ENCODE data around the gene DEGS2.

The DEGS2 gene

DNA sequence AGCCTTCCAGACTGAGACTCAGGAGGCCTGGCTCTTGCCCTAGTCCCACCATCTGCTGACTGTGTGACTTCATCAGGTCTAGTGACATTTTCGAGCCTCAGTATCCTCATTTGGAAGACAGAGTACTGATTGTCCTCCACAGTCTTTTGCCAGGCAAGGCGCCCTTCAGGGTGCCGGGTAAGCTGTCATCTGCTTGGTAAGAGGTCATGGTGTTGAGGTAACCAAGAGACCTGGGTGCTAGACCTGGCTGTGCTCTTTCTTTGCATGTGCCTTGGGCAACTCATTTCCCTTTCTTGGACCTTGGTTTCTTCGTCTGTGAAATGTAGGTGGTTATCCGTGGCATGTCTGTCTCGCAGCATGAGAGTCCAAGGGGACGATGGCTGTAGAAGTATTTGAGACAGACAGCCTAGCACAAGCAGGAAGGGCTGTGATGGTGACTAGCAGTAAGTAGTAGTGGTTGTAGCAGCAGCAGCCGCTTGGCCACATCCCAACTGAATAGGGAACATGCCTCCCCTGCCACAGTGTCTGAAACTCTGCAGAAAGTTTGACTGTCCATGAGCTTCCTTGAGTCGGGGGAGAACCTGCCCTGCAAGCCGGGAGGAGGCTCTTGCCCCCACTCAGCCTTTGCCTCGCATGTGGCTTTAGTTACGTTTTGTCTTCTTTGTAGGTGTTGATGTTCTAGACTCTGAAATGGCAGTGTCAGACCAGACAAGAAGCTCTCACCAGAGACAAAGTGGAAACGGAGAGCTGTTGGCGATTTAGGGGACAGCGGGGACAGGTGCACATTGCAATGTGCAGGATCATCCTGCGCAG lies 53.9 kb downstream of the DEGS2 start:
- intact Hi-C loops (cut with DNase I): loop anchor here (10.0 kb wide), 2 partner anchors 89 to 121 kb away; no protein-coding TSS in a partner anchor
- DNase-seq: peak in 8 of 42 donors; percentile 13 to 50 (median 37)

- intact Hi-C loops (cut with DNase I): loop anchor here (10.0 kb wide), 2 partner anchors 90 to 120 kb away; no protein-coding TSS in a partner anchor
- DNase-seq: peak in 3 of 42 donors; percentile 4 to 38 (median 13)
Measured at GRCh38 chr14:100104523-100105300, 54.7 kb downstream of the DEGS2 start.

- DNase-seq: no peak
- intact Hi-C loops (cut with DNase I): loop anchor here (10.0 kb wide), 2 partner anchors 91 to 119 kb away; no protein-coding TSS in a partner anchor
Measured at GRCh38 chr14:100104006-100104352, 55.5 kb downstream of the DEGS2 start.

DNA sequence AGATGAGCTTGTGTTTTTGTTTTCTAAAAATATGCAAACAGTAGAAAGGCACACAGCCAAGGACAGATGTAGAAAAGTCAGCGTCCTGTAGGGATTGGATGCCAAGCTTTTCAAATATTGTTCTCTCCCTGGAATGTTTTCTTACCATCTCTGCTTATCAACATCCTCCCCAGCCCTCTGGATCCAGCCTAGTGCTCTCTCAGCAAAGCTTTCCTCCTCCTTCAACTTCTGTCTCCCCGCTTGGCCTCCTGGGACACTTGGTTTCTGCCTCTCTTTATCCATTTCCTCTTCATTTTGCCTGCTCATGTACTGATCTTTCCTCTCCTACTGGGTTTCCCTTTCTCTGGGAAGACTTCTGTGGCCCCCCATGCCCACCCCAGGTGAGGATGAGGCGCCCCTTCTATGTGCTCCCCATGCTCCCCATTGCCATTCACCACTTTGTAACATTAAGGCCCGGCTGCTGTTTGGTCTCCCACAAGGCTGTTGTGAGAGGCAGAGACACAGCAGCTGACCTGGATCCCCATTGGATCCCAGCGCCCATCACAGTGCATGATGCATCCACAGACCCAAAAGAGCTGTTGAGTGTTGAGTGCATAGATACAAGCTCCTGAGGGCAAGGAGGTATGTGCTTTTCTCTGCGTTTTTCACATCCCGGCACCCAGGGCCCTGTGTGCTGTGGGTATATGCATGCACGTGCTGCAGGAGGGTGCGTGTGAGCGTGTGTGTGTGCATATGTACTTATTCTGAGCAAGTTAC lies 56.0 kb downstream of the DEGS2 start:
- intact Hi-C loops (cut with DNase I): loop anchor here (10.0 kb wide), 2 partner anchors 91 to 119 kb away; no protein-coding TSS in a partner anchor
- DNase-seq: peak in 2 of 42 donors; percentile 17 to 41

DNA sequence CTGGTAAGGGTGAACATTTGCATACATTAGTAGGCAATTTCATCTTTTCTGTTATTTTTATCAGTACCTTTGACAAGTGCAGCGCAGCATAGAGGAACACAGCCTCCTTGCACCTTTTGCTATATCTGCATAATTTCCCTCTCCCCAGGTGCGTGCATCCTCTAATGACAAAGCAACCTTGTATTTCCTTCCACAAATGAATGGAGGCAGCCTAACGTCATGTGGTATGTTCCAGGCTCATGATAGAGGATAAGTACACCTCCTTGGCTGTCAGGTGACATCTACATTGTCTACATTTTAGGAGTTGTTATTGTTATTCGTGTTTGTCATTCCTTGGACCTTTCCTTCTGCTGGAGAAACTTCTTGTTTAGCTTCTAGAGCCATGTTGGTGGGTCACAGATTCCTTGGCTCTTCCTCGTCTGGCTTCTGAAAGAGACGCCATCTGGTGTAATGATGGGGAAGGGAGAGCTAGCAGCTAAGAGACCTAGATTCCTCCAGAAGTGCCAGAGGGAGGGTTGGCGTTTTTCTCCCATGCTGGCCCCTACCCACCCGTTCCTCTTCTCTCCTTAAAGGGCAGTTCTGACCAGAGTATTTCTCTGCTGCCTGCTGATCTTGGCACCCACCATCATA lies 57.2 kb downstream of the DEGS2 start:
- peak in 16 of 42 donors; percentile 36 to 81 (median 56) for DNase-seq
- intact Hi-C loops (cut with DNase I): loop anchor here (10.0 kb wide), 2 partner anchors 93 to 117 kb away; no protein-coding TSS in a partner anchor

DNA sequence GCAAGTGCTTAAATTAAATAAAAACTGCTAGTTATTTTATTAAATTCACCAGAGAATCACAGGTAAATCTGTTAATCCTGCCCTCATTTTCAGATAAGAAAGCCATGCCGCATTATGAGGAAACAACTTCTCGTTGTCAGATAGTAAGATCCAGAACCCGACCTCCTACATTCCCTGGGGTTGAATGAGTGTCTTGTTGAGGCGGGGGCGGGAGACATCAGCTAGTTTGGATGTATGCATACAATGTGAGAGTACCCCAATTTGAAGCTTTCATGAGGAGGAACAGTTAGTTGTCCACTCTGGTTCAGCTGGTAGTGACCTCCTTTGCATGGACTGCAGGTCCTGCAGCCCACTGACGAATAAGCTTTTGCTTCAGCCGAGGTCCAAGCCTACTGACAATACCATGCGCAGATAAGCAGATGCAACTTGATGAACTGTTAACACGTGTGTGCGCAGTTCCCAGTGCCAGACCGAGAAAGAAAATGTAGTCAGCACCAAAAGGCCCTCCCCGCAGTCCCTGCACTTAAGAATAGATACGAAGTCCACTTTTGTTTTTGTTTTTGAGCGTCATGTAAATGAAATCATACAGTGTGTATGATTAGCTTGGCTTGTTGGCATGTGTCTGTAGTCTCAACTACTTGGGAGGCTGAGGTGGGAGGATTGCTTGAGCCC lies 59.3 kb downstream of the DEGS2 start:
- peak in 2 of 42 donors; percentile 21 to 32 for DNase-seq
- intact Hi-C loops (cut with DNase I): loop anchor here (10.0 kb wide), 2 partner anchors 95 to 115 kb away; no protein-coding TSS in a partner anchor

DNA sequence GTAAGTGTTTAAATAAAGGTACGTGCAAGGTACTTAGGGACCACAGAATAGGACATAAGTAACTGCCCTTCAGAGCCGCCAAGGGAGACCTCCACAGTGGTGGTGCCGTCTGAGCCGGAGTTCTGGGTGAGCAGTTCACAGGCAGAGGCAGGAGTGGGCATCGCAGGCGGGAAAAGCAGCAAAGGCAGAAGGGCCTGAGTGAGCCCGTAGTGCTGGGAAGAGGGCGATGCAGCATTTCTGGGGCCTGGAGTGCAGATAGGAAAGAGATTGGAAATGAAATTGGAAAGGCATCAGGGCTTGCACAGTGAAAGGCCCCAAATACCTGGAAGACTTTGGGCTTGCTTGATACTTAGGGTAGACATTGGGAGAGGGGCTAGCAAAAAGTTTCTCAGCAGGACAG lies 61.3 kb downstream of the DEGS2 start:
- peak in 1 of 42 donors; percentile 38 for DNase-seq

GRCh38 chr14:100096656-100097055 lies 62.8 kb downstream of the DEGS2 start:
- intact Hi-C loops (cut with DNase I): no loop called here
- DNase-seq: no peak

More for the DNA sequence above, 61.3 kb downstream of the DEGS2 start:
- intact Hi-C loops (cut with DNase I): no loop called here
